Heart right ventricle (tissue), 16 donors: ENCODE data around the gene SMS. TPM values are rescaled to one million over a fixed set of nuclear protein-coding genes. Genes with fewer than 3 reads are reported as not detected.

ENCODE experiments used
- ATAC-seq, 8 donors: fragments of 200-7000 bp; cut with Tn5 transposase; one replicate each; pipeline ENCODE4 v1.9.1; 2020; ENCODE audit warnings: mild to moderate bottlenecking in 8 of 8, moderate library complexity in 8 of 8, moderate number of reproducible peaks in 1 of 8
- DNase-seq, 2 donors: peaks; one replicate each; pipeline ENCODE4 v3.0.0-alpha.2; 2020
- H3K27ac ChIP-seq, 10 donors: fragments of 200-600 bp; sonication (generic) in 2 of 10; one replicate each; pipeline versions ENCODE4 v1.5.0 to v1.8.0; 2020 to 2022; ENCODE audit warnings: mild to moderate bottlenecking in 3 of 10
- H3K27me3 ChIP-seq, 7 donors: fragments of 200-600 bp; one replicate each; pipeline ENCODE4 v1.8.0; 2021 to 2022; ENCODE audit warnings: mild to moderate bottlenecking in 2 of 7
- H3K36me3 ChIP-seq, 9 donors: fragments of 200-600 bp; sonication (generic) in 1 of 9; one replicate each; pipeline versions ENCODE4 v1.5.0 to v1.8.0; 2020 to 2022; ENCODE audit warnings: mild to moderate bottlenecking in 2 of 9
- H3K4me1 ChIP-seq, 9 donors: fragments of 200-600 bp; sonication (generic) in 1 of 9; one replicate each; pipeline versions ENCODE4 v1.5.0 to v1.8.0; 2020 to 2022; ENCODE audit warnings: mild to moderate bottlenecking in 4 of 9
- H3K4me3 ChIP-seq, 10 donors: fragments of 200-600 bp; sonication (generic) in 2 of 10; one replicate each; pipeline versions ENCODE4 v1.5.0 to v1.8.0; 2020 to 2022; ENCODE audit warnings: mild to moderate bottlenecking in 7 of 10, moderate library complexity in 2 of 10
- H3K9me3 ChIP-seq, 11 donors: fragments of 200-600 bp in 10 of 11; sonication (generic) in 2 of 11; one replicate each; pipeline versions ENCODE4 v1.5.0 to v1.8.0; 2013 to 2022; ENCODE audit warnings: mild to moderate bottlenecking in 2 of 11, control low read depth in 1 of 11, moderate library complexity in 1 of 11
- WGBS, 2 donors: extraction: QIAGEN DNeasy Blood & Tissue Kit; methylation state at CpG; one replicate each; pipeline ENCODE4 v1.1.7; 2013; ENCODE audit warnings: inconsistent platforms in 1 of 2; 5-methylcytosine and 5-hydroxymethylcytosine counted together
- intact Hi-C, 10 donors: fragments of 100-400 bp; cut with DNase I; formaldehyde crosslinking; loops; one replicate each; pipeline versions ENCODE4 v1.11.1 to v1.14.2; 2022
- polyA plus RNA-seq, 2 donors: library from polyadenylated mRNA; stranded (reverse); fragments of 200-250 nt; gene quantifications; one replicate each; pipeline ENCODE4 v1.2.3, GENCODE V29; 2013
- total RNA-seq, 10 donors: library from RNA; stranded (reverse); fragmentation: NEBNext Ultra II Directional in 3 of 10; extraction: Animal tissue kit (Norgen Biotek cat#: 25700) in 3 of 10; gene quantifications; one replicate each; pipeline versions ENCODE4 v1.2.1 to v1.2.4, GENCODE V29; 2021 to 2023
- TF ChIP-seq, protein P1 (sequence below), 9 donors: fragments of 200-600 bp; sonication (generic) in 2 of 9; IDR thresholded peaks; one replicate each; pipeline versions ENCODE4 v1.5.0 to v1.8.0; 2021 to 2022; ENCODE audit warnings: antibody characterized with exemption in 9 of 9, mild to moderate bottlenecking in 5 of 9, moderate library complexity in 1 of 9
- donor health status: Arrhythmogenic right ventricular cardiomyopathy.
- donor health status: ischemic (EF 13 %, LVEDD 7.1; RV severe dilation, severe dysfunction).
- donor health status: healthy with polysubstance abuse.
- donor health status: DM: no; HTN: yes; CAD: no.
- donor health status: DM: no; HTN: no; CAD: no.
- donor health status: ischemic (EF 25% LVEDD 6.9; RV normal size, moderate dysfunction).
- donor health status: ischemic (EF 25% LVEDD 5.7; RV mildly dilated, moderate dysfunction).
- donor health status: healthy.
- donor health status: DM: yes; HTN: yes; CAD: no.
- donor health status: Ischemic cardiomyopathy.
- donor health status: ischemic (EF 35%, LVEDD 5.7; RV mildly dilated, moderate dysfunction).
- donor health status: nonischemic (EF 11% LVEDD 7.7; RV severe dilation, severe dysfunction).
- donor health status: DM: yes; HTN: yes; CAD: no.
- donor health status: PGD.
- donor health status: ischemic (EF 29% LVEDD 5.4; RV normal size, mild dysfunction).
- donor health status: nonischemic (EF 23%, LVEDD 6.1; RV moderate dilation, normal function).

SMS gene
- total and polyA plus RNA-seq, 12 donors, result 22.3 to 70.9 (median 53.5) TPM

DNA sequence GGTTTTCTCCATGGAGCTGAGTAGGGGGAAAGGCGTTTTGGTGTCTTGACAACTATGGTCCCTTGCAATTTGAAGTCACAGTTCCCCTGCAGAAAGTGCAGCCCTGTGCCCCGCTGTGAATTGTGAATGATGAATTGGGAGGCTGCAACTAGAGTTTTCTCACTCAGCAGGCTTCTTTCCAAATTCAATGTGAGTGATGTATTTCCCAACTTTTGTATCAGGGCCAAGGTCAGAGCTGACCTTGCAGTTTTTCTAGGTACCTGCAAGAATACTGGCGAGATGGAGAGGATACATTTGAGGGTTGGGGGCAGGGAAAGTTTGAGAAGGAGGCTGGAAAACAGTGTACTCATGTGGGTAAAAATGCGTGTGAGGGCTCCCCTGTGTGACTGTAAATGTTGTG lies 103.4 kb downstream of the SMS start:
- WGBS, 2 donors, result 79 to 85% methylated on average over 4 of the region's 4 CpGs
- H3K9me3 ChIP-seq, result no peaks in the 10 kb centered on the region
- intact Hi-C loops, result no loop called here
- no peak overlapping the region for H3K4me3 ChIP-seq
- H3K27me3 ChIP-seq, result peaks cover 0 to 3% (median 0%) of the 10 kb centered on the region in 7 donors
- DNase-seq, result no peak
- TF ChIP-seq, protein P1, sequence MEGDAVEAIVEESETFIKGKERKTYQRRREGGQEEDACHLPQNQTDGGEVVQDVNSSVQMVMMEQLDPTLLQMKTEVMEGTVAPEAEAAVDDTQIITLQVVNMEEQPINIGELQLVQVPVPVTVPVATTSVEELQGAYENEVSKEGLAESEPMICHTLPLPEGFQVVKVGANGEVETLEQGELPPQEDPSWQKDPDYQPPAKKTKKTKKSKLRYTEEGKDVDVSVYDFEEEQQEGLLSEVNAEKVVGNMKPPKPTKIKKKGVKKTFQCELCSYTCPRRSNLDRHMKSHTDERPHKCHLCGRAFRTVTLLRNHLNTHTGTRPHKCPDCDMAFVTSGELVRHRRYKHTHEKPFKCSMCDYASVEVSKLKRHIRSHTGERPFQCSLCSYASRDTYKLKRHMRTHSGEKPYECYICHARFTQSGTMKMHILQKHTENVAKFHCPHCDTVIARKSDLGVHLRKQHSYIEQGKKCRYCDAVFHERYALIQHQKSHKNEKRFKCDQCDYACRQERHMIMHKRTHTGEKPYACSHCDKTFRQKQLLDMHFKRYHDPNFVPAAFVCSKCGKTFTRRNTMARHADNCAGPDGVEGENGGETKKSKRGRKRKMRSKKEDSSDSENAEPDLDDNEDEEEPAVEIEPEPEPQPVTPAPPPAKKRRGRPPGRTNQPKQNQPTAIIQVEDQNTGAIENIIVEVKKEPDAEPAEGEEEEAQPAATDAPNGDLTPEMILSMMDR (IDR thresholded peaks at IDR 0.05), result no peak
- H3K36me3 ChIP-seq, result no peaks in the 10 kb centered on the region
- no peak for ATAC-seq
- no peaks in the 10 kb centered on the region for H3K4me1 ChIP-seq
- H3K27ac ChIP-seq, result no peak overlapping the region

Other genes with a start within 250 kb of the SMS start
- gene SMPX, start 182.6 kb upstream of the SMS start, total RNA-seq, result 100 to 1,000 TPM; 525 to 894 (median 704) TPM
- gene SMPX, start 182.6 kb upstream of the SMS start, polyA plus RNA-seq, result 100 to 1,000 TPM; 171 to 436 TPM
- 10 to 100 TPM; 10.6 to 14.2 (median 12.8) TPM for gene MBTPS2, start 101.1 kb upstream of the SMS start, total RNA-seq
- 1 to 10 TPM; 2.0 to 4.2 TPM for gene MBTPS2, start 101.1 kb upstream of the SMS start, polyA plus RNA-seq
- gene YY2, start 84.7 kb upstream of the SMS start, total RNA-seq, result 1 to 10 TPM in 2 of 10 donors, under 1 TPM in 8; 0.41 to 1.2 (median 0.72) TPM
- gene YY2, start 84.7 kb upstream of the SMS start, polyA plus RNA-seq, result 1 to 10 TPM in 1 of 2 donors, under 1 TPM in 1; 0.61 to 1.4 TPM
- gene PHEX, start 91.6 kb downstream of the SMS start, total RNA-seq, result under 1 TPM in 8 of 10 donors, not detected in 2; 0.07 to 0.36 (median 0.21) TPM
- under 1 TPM in 1 of 2 donors, not detected in 1; 0.01 TPM for gene PHEX, start 91.6 kb downstream of the SMS start, polyA plus RNA-seq